Putamen (tissue), 1 donor: ENCODE results near the gene MAN1B1.

Experiments used
- DNase-seq: peaks from one replicate; pipeline ENCODE4 v3.0.0-alpha.2; 2016; ENCODE audit warnings: low spot score

The MAN1B1 gene

DNA sequence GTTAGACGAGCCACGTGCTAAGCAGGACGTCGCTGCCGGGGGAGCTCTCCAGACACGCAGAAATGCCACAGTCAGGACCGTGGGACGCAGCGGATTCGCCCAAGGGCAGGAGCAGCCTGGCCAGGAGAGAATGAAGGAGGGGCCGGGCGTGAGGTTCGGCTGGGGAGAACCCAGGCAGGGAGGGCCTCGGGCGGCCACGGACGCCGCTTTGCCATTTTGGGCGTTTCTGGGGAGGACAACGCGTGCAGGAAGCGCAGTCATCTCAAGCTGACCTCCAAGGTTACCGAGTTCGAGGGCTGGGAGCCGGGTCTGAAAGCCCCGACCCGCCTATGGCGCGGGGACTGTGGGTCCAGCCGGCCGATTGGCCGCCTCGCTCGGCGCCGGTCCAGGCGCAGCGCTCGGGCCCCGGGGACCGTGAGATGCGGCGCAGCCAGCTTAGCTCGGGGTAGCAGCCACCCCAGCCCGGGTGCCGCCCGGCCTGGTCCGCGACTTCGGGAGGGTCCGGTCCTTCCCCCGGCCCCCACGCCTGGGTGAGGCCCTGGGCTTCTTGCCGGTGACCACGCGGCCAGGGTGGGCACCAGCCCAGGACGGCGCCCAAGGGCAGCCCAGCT, 760 bp upstream of the MAN1B1 start:
- no peak for DNase-seq

DNA sequence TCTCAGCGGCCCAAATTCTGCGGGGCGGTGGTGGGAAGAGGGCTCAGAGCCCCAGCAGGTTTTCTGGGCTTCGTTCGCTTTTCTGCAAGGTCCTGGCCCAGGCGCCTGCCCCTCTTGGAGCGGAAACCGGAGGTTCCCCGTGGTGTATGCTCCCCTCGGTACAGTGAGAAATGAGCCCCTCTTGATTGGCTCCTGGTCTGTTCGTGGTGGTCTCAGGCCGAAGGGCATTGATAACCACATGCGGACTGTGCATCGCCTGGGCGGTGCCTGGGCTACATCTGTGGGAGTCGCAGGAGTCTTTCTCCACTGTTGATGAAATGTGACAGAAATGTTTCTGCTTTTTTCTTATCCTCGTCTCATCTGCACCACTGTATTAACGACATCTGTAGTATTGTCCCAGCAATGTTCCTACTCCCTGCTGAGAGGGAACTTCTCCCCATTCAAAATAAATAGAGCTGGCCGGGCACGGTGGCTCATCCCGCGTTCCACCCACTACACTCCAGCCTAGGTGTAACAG, 682 bp downstream of the MAN1B1 start:
- DNase-seq = no peak

DNA sequence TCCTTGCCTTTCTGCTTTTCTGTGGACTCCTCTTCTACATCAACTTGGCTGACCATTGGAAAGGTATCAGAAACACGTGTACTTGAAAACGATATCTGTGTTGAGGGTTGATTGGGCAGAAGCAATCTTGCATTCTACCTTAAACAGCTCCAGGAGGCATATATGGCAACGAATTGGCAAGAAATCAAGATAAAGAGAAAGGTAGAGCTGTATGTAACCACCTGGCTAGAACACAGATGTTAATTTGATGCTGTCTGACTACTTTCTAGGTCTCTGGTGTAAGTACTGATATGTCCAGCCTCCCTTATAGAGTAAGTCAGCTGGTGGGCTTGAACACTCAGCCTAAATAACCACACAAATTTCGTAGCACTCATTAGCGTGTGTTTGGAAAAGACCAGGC, 1.3 kb downstream of the MAN1B1 start:
- DNase-seq = no peak

DNA sequence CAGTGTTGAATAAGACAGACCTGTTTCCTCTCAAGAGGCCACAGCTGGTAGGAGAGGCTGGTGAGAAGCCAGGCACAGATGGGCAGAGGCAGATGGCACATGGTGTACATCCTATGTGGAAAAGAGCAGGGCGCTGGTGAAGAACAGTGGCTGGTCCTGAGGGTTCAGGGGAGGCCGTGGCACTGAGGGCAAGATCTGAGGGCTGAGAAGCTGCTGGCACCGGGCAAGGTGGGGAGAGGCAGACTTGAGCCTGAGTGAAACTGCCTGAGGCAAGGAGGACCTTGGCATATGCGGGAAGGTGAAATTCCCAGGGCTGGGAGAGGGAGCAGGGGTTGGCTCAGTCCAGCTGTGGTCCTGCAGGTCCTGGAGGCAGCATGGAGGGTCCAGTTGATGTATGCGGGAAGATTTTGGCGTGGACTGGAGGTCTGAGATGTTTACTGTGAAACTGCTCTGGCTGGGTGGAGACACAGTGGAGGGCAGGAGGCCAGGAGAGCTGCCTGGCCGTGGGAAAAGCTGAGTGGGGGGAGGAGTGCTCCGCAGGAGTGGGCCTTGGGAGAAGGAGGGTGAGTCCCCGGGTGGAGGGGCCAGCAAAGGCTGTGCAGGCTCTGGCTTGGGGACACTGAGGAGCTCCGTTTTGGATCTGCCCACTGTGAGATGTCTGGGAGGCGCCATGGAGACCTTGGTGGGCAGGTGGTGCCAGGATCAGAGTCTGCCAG, 2.6 kb downstream of the MAN1B1 start:
- DNase-seq = no peak

DNA sequence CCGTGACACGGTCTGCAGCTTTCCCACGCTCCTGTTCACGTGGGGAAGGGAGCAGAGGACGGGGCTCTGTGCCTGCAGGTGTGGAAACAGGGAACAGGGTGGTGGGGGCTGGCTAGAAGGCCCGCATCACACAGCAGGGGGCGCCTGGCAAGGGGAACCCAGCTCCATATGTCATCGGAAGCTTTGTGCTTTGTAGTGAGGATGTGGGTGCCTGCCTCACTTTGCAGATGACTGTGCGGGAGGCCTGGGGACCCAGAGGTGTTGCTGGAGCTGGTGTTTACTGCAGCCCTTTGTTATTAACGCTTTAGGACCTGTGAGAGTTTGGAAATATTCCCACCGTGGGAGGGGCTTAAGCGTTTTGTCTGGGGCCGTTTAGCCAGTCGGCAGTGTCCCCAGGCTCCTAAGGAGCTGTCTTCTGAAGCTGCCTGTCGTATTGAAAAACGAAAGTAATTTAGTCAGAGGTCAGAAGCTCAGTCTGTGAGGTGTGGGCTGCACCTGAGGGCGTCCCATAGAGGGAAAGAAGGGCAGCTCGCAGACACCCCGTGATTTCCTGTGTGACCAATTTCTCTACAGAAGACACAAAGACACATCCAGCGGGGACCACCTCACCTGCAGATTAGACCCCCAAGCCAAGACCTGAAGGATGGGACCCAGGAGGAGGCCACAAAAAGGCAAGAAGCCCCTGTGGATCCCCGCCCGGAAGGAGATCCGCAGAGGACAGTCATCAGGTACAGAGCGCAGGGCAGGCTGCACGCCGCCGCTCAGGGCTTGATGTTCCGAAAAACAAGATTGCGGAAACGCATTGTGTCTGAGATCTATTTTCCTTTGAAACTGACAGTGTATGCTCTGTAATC, 9.1 kb downstream of the MAN1B1 start:
- DNase-seq = no peak

- DNase-seq = no peak
Measured at GRCh38 chr9:137096785-137097546, 10.2 kb downstream of the MAN1B1 start.

- DNase-seq = no peak
Measured at GRCh38 chr9:137097761-137098462, 11.1 kb downstream of the MAN1B1 start.

- DNase-seq = no peak
Measured at GRCh38 chr9:137099231-137099630, 12.4 kb downstream of the MAN1B1 start.

- DNase-seq = no peak
Measured at GRCh38 chr9:137103206-137103999, 16.6 kb downstream of the MAN1B1 start.

GRCh38 chr9:137105814-137106661, 19.3 kb downstream of the MAN1B1 start:
- DNase-seq = no peak

DNA sequence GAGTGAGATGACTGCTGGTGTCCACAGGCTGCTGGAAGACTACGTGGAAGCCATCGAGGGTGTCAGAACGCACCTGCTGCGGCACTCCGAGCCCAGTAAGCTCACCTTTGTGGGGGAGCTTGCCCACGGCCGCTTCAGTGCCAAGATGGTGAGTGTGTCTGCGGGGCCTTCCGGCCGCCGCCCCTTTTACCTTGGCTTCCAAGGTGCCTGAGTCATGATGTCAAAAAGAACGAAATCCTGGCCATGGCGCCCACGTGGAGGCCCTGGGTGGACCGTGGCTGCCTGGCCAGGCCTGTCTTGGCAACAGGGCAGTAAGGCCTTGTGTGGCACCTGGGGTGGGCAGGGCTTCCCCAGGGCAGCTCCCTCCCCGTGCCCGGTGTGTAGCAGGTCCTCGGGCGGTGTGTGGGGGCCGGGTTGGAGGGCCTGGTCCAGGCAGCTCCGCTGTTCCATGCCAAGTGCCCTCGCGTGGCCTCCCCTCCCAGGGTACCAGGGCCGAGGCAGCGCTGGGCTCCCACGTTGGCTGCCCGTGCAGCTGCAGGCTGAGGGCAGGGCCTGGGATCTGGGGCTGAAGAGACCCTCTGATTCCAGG, 20.0 kb downstream of the MAN1B1 start:
- DNase-seq = no peak

- DNase-seq = no peak
Measured at GRCh38 chr9:137107312-137107921, 20.6 kb downstream of the MAN1B1 start.

- DNase-seq = no peak
Measured at GRCh38 chr9:137107982-137108381, 21.2 kb downstream of the MAN1B1 start.

GRCh38 chr9:137108608-137109249, 21.9 kb downstream of the MAN1B1 start:
- no peak for DNase-seq

DNA sequence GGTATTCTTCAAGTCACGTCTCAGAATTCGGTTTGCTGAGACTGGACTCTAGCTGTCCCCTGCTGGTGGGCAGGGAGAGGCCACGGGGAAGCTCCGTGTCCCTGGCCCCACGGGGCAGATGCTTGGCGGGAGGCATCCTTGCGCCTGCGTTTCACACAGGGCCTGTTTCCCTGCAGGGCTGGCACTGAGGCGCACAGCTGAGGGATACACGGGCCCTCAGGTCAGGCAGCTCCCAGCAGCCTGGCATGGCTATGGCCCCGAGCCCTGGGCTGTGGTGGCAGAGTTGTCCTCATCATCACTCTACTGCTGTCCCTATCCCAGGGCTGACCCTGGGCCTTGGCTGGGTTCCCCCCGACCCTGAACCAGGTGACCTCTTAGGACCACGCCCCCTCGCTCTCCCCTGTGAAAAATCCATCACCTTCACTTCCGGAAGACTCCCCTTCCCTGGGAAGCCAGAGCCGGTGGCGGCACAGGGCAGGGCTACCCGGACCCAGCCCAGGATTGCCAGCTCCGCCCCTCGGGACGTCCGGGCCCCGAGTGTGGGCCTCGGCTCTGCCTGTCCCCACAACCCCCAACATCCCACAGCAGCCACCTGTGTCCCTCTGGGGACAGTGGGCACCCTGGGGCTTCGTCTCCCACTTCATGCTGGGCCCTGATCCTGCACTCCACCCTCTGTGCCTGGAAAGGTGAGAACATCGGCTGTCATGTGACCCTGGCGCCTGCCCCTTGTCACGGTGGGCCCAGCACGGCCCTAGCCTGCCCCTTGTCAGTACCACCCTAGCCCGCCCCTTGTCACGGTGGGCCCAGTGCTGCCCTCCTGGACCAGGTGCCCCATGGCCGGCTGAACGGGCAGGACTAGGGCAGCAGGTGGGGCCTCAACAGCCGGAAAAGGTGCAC, 22.7 kb downstream of the MAN1B1 start:
- DNase-seq = no peak

DNA sequence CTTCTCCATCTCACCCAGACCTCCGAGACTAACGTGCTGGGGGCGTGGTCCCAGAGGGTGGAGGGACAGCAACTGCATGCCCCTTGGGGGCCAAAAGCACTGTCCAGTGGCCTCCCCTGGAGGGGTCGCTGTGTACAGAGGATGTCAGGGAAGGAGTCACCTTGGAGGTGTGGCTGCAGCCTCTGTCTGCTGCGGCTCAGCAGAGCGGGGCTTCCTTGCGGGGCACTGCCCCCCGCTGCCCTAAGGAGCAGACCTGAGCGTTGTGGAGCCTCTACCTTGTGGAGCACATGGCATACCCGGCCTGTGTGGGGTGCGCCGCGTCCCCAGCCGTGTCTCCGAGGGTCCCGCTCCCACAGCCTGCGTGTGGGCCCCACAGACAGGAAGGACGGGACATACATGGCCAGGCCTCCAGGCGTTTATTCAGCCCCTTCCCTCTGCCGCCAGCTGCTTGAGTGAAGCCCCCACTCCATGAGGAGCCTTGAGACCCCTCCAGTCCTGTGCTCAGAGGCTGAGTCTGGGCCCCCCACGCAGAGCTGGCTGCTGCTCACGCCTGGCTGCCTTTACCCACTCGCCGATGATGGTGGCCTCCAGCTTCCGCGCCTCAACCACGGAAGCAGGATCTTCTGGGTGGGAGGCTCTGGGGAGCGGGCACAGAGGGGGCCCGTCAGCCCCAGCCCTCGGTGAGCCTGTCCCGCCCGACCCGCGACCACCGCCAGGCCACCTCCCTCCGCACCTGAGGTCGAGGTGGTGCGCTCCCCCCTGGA, 23.5 kb downstream of the MAN1B1 start:
- no peak for DNase-seq
